NCI-H526 (cell line): ENCODE measurements around the gene CHST15.

Experiments
- DNase-seq, 2 experiments: peaks; one replicate each; lab custom pipeline; 2025; lab: John Stamatoyannopoulos, UW

Gene CHST15

DNA sequence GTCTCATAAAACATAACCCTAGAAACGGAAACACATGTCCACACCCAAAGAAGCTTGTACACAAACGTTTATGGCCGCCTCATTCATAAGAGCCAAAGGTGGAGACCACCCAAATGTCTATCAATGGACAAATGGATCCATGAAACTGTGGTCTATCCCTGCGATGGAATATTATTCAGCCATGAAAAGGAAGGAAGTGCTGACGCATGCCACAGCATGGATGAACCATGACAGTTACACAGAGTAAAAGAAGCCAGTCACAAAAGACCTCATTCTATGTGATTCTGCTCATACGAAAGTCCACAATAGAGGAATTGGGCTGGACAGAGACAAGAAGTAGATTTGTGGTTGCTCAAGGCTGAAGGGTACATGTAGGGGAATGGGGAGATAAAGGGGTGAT, 10.8 kb downstream of the CHST15 start:
- DNase-seq, result no peak

DNA sequence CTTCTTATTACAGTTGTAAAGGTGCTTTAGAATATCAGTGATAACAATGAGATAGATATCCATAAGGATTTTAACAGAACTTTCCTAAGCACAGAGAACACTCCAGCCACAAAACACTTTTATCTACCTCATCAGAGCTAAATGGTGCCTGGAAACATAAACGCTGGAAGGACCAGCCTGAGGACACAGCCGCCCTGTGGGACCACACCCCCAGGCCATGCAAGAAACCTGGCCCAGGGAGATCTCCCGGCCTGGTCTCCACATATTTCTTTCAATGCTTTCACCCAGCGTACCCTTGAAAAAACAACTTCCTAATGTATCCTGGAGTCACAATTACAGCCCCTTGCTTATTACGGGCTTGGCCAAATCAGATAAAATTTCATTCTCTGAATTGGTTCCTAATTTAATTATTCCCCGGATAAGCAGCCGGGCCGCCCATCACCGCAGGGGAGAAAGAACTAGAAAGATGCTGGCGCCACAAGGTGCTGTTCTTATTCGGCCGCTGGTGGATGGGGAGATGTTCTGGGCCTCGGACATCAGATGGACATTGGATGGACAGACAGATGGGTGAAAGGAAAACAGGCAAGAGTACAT, 11.8 kb downstream of the CHST15 start:
- no peak for DNase-seq

DNA sequence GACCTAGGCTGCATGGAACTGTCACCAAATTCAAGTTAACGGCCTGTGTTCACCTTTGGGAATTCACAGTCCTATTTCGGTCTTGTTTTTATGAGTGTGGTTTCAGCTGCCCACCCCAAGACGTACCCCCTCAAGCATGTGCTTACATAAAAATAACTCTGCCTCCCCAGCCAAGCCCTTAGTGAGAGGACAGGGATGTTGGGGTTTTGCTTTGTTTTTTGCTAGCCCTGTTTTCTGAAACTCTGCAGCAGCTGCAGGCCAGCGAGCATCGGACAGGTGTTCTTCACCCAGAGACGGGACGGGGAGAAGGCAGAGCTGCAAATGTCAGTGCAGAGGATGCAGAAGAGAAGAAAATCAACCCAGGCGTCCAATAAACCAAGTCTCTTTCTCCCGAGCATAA, 13.5 kb downstream of the CHST15 start:
- no peak for DNase-seq

DNA sequence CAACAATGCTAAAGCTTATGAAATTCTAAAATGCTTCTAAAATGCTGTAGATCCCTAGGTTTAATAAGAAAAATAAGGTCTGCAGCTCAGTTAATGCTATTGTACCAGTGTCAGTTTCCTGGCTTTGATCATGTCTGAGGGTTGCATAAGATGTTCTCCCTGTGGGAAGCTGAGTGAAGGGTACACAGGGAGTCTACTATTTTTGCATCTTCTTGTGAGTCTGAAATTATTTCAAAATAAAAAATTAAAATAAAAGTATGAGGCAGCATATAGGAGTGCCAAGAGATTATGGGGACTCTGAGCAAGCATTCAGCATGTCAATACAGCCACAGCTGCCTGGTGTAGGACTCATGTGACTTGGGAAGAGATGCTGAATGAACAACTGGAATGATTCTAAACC, 14.7 kb downstream of the CHST15 start:
- DNase-seq, result no peak

DNA sequence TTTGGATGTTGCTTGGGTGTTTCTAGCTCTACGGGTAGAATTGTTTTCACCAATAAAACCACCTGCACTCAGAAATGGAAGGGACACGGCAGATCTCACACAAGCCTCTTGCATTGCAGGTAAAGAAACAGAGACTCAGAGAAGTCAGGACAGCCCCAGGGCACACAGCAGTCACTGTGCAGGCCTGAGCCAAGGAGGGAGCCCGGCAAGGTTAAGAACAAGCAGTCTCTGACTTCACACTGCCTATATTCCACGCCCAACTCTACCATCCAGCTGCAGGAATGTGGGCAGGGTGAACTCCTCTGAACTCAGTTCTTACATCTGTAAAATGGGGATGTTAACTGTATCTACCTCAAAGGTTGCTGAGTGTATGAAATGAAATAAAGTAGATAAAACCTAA, 15.4 kb downstream of the CHST15 start:
- no peak for DNase-seq

DNA sequence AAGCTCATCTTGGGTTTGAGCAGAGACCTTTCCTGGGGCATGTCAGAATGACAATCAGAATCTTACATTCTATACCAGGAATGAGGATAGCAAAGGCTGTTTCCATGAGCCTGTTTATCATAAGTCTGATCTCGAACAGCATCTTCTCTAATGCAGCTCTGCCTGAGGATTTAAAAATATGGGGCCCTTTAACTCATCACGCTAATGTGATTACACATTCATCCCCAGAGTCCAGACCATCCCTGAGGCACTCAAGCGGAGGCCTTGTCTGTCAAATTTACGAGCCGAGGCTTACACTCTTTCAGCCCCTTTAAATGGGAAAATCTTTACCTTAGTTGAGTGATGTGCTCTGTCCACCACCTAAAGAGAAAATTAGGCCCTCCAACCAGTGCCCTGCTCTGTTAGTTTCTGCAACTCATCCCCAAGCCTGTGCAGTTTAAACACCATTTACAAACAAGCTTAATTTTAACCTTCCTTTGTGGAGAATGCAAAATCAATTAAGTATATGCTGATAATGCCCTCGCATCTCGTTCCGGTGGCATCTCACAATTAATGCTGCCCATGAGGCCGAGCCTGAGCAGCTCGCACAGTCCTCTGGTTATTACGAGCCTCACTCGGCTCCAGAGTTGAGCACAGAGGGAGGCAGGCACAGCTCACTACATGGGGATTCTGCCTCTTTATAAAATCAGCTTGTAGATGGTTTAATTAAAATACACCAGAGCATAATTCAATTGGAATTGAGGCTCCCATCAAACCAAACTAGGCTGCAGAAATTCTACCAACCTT, 16.0 kb downstream of the CHST15 start:
- peak in 1 of 2 experiments; percentile 27 for DNase-seq

DNA sequence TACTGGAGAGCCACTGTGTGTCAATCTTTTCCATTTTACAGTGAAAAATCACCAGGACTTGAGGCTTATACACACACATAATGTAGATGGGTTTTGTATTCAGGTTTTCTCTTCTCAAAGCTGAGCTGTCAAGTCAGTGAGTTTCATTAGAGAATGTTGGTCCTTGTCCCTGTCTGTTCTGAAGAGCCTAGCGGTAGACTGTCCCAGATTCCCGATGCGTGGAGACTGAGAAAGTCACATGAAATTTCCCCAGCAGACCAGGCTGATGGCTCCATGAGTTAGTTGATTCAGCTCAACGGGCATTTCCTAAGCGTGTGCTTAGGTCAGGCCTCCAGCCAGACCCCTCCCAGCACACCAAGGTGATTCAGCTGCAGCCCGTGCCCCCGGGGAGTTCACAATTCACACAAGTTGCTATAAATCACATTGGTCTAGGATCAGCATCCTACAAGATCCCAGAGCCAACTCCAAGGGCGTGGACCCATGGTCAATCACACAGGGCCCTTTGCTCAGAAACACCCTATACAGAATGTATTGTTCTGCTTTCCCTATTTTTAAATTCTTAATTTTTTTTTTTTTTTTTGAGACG, 17.2 kb downstream of the CHST15 start:
- no peak for DNase-seq

DNA sequence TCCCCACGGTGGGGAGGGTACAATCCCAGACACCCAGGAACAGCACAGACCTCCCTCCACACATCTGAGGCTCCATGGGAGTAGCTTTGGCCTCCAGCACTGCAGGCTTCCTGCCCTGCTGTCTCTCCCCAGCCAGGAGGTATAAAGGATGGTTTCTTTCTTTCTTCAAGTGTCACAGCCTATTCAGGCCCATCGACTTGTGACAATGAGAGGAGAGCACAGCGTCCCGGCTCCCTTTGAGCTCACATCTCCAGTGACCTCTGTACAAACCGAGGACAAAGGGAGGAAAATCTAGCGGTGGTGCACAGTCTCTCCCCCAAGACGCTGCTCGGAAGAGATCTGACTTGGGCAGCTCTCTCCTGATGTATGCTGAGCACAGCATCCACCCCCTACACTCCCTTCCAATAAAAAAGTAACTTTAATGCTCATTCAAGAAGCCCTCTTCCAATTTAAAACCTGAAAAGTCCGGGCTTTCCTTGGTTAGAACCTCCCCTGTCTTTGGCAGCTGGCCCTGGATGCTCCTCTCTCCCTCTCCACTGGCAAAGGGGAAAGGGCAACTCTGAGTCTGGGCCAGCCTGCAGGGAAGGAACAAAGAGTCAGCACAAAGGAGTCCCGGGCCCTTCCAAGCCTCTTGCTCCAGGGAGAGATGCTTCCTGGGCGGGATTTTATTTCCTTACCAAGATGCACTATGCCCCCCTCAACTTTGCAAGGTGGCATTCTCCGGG, 18.0 kb downstream of the CHST15 start:
- no peak for DNase-seq

DNA sequence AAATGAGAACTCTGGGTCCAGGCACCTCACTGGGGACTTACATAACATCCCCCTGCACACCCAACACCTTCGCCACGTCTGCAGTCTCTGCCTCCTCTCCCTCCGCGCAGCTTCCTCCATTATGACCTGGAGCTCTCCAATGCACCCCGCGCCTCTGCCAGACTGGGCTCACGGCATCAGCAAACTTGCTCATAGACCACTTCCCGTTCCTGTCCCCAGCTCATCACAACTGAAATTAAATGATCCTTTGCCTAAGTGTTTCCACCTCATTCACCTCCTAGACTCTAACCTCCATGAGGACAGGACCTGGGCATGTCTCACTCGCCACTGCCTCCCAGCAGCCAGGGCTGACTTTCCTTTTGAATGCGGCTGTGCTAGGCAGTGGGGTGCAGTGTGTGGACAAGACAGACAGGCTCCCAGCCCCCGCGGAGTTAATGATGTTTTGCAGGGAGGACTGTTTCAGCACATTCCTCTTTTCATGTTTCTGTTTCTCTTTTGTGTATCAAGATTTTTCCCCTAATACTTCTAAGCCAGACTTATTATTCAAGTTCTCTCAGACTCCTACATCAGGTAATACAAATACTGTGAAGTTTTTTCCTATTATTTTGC, 18.8 kb downstream of the CHST15 start:
- DNase-seq, result no peak

DNA sequence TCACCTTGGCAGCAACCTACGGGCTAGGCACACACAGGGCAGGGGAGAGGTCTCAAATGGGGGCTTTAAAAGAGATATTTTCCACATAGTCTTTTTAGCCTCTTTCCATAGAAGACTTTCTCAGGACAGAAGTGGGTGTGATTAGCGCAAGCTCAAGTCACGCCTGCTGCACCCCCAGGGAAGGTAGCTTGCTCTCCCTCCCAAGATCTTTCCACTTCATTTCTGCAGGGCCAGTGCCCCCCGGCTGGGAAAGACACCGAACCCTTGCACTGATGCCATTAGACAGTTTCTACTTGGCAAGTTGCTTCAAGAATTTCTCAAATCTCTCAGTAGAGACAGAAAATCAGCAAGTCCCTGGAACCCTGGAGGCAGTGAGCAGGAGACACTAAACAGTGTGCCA, 19.4 kb downstream of the CHST15 start:
- no peak for DNase-seq

DNA sequence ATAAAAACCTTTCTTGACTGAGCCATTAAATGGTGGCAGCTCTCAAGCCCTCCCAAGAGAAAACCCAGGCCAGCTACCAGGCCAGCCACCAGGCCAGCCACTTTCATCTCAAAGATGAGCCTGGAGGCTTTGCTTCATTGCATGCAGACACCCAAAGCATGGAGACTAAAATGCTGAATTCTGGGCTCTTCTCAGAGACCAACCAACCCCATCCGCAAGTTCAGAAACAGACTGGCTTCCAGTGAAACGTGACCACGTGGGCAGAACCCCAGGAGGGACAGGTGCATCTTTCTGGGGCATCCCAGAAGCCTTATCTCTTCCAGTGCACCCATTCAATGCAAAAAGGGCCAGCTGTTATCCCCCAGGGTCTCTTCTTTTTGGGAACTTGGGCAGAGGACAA, 20.9 kb downstream of the CHST15 start:
- no peak for DNase-seq

DNA sequence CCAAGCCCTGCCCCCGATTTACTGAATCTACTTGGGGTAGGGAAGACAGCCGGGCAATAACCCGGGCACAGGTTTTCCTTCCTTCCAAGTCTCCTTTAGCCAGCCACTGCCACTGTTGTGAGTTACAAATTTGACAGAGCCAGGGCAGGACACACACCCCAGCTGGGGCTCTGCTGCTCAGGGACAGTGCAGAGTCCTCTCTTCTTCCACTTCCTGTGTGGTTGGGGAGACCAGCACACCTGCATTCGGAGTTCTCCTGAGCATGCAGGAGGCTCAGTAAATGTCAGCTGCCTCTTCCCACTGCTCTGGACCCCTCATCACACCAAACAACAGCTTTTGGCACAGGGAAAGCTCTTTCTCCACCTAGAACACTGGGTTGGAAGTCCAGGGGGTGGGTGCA, 21.3 kb downstream of the CHST15 start:
- no peak for DNase-seq

DNA sequence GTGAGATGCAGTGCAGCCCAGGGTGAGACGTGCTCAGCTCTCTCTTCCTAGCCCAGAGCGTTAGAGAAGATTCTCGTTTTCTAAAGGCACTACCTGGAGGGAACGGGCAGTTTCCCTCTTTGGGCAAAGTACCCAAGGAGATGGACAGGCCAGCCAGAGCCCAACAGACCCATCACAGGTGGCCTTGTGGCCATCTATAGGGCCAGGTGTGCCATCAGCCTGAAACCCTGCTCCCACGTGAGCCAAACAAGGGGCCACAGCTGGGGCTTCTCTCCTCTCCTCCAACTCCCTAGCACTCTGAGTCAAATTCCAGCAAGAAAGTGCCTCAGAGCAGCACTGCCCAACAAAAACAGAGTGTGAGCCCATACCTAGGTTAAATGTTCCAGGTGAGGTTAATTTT, 22.3 kb downstream of the CHST15 start:
- no peak for DNase-seq

DNA sequence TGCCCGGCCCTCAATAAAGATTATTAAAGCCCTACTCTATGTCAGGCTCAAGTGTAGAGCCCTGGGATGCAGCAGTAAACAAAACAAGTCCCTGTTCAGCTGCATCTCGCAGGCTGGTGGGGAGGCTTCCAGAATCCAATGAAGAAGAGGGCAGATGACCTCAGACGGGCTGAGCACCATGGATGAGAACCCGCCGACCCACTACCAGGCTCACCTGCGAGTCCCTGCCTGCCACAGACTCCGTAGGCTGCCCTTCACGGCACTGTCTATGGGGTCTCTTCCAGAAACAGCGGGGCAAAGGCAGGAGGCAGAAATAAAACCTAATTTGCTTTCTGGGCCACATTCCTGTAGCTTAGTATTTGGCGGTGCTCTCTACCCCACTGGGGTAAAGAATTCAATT, 22.7 kb downstream of the CHST15 start:
- no peak for DNase-seq

DNA sequence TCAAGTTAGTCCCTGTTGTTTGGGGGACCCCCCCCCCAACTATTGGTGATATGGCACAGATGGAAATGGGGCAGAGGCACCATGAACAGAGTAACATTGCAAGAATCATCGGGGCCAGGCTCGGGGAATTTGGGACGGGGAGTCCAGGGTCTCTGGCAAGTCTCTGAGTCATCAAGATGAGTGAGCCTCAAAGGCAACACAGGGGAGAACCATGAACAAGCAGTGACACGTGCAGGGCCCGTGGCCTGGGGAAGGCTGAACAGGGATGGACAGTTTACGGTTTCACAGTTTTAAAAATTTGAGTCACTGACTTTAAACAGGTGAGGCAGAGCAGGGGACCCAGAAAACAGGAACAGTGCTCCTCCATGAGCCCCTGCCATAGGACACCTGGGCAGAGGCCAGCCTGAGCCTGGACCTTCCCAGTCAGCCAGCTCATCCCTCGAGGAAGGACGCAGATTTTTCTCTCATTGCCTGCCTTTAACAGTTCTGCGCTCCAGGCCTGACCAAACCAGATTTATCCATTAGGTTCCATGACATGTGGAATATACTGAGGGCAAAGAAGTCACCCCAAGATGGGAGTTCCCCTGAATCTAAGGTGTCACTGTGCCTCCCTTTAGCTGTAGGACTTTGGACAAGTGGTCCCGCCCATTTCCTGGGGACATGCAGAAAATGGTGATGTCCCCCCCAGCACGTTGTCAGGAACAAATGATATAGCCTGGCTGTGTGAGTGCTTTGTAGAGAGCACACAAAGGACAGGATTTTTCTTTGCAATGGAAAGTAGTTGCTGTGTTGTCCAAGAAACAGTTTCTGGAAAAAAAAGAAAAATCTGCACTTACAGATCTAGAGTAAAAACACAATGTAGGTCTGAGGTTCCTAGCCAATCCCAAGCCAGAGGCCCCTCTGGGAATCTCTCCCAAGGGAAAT, 23.8 kb downstream of the CHST15 start:
- DNase-seq, result no peak

DNA sequence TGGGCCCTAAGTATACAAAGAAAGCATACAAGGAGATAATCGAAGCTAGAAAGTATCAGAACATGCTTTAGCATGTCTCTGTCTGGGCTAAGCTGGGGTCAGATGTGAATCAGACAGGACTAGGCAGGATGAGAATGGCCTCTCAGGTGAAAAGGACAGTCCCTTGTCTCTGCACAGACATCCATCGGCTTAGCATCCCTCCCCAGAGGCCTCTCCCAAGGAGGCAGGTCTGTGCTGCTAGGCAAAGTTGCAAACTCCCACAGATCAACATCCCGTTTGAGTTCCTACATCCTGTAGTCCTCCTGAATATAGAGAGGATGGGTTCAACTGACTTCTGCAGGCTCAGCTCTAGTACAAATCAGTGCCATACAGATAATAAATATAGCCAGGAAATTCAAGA, 24.5 kb downstream of the CHST15 start:
- DNase-seq, result no peak

DNA sequence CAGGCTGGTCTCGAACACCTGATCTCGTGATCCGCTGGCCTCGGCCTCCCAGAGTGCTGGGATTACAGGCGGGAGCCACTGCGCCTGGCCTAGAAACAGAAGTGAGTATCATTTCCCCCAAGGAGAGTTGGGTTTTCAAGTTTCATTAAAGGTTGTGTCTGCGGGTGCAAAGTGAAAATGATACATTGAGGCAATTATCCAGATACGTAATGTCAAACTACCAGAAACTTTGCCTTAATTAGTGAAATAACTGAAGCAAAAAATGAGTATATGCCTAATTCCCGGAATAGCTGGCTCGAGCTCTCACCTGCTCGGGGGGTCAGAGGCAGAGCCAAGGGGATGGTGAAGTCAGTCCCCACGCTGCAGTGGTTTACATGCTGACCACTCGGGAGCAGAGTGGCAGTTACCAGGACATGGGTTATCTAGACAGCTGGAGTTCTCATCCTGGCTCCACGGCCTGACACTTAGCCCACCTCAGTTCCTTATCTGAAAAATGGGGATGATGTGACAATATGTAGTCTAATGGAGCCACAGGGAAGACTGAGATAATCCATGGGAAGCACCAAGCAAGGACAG, 25.5 kb downstream of the CHST15 start:
- no peak for DNase-seq

DNA sequence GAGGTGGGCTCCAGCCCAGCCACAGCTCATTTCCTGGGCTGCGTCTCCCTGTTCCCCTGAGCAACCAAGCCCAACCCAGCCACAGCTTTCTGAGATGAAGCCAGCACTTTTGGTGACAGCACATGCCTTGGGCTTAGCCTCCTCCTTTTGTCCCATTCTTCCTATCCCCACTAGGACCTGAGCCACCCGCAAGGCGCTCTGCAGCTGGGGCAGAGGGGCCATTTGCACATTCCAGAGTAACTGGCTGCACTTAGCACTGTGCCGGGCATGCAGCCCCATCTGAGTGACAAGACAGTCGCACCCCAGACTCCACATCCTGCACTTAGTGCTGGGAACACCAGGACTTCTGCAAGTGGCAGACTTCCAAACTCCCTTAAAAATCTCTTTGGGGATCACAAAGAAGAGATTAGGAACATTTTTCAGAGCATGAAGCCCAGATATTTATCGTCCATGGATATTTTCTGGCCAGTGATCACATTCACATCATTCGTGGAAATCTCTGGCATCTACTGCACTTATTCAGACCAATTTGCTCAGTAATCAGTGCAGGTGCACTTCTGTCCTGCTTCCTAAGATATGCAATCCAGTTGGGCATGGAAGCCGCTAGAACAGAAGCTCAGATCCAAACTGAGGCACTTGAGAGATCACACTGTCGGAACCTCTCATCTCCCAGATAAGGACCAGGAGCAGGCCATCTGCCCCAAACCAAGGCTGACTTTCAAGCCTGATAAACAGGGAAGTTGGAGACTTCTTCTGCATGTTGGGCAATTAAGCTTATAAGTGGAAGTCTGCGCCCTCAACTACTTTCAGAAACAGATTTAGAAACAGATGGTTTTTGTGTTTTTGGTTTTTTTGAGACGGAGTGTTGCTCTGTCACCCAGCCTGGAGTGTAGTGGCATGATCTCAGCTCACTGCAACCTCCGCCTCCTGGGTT, 26.4 kb downstream of the CHST15 start:
- DNase-seq, result no peak

DNA sequence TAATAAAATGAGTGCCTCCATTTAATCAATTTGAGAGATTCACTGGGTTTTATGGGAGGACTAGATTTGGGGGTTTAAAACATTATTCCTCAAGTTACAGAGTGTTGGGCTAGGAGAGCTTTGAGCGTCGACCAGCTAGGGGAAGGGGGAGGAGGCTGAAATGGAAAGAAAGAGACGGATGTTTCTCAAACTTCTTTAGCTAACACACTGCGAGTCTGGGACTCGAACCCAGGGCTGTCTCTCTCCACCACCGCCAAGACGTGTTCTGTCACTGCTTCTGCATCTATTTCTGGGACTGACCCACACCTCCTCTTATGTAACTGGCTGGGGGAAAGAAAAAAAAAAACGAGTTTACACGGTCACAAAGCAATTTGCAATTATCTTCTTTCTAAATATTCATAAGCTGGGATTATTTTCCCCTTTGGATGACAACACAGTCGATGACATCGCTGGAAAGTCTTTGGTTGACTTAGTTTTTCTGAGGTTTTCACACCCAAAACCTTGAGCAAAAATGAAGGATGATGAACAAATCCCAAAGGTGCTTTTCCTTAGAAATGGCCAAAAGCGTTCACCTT, 27.2 kb downstream of the CHST15 start:
- no peak for DNase-seq
